Measurements from ENCODE around the gene HERC3. TPM values are rescaled to one million over a fixed set of nuclear protein-coding genes. Genes with fewer than 3 reads are reported as not detected.

Gene HERC3
- total and polyA plus RNA-seq, 3 donors from 2014 or later: 8.1 to 15.7 (median 14.6) TPM

DNA sequence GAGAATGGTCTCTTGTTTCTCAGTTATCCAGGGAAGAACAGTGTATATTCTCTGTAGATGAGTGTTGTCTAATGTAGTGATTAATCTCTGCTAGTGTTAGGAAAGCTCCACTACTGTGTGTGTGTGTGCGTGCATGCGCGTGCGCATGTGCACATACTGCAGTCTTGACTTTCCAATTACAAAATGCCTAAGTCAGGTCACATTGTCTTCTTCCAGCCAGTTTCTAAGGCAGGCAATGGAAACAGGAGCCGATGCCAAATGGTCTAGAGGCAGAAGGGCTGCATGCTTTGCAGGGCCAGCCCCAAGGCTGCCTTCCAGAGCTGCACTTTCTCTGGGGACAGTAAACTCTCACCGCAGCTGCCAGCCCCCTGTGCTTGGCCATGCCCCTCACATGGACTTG, 135.9 kb downstream of the HERC3 start:
- 72 to 94% methylated on average over 5 to 6 of the region's 6 CpGs for WGBS, 2 donors
- intact Hi-C loops (cut with DNase I; ENCODE audit: low total_unique reads): no loop called here
- Histone ChIP-seq H3K4me1 (no peaks in the 10 kb centered on the region), H3K36me3 (ENCODE audit: low read depth, missing control alignments) (no peaks in the 10 kb centered on the region), H3K9me3 (no peaks in the 10 kb centered on the region), H3K27ac (no peak overlapping the region), H3K27me3 (no peaks in the 10 kb centered on the region), H3K4me3 (no peak overlapping the region)
- TF ChIP-seq POLR2A (IDR thresholded peaks at IDR 0.05): no peak
- TF ChIP-seq, protein P1, sequence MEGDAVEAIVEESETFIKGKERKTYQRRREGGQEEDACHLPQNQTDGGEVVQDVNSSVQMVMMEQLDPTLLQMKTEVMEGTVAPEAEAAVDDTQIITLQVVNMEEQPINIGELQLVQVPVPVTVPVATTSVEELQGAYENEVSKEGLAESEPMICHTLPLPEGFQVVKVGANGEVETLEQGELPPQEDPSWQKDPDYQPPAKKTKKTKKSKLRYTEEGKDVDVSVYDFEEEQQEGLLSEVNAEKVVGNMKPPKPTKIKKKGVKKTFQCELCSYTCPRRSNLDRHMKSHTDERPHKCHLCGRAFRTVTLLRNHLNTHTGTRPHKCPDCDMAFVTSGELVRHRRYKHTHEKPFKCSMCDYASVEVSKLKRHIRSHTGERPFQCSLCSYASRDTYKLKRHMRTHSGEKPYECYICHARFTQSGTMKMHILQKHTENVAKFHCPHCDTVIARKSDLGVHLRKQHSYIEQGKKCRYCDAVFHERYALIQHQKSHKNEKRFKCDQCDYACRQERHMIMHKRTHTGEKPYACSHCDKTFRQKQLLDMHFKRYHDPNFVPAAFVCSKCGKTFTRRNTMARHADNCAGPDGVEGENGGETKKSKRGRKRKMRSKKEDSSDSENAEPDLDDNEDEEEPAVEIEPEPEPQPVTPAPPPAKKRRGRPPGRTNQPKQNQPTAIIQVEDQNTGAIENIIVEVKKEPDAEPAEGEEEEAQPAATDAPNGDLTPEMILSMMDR (IDR thresholded peaks at IDR 0.05): no peak
- DNase-seq: no peak

DNA sequence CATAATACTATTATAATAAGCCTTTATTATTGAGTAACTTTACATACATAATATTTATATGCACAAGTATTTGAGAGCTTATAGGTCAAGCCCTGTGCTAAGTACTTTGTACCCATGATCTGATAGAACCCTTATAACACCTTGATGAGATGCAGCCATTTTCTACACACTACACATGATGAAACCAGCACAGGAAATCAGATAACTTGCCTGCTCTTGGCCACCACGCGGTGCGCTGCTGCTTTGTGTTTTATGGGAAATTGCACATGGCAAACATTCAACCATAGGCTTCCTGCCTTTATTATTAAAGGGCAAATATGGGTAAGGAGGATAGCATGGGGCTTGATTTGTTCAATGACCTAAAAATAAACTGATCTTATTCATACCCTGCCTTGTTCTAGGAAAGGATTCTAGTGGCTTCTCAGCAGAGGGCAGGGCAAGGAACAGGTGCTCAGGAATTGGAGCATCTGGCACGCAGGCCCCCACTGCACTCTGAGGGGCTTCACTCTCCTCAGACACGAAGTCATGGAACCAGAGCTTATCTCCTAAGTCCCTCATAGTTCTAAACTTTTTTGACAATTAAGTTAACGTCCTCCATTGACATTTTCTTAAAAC, 137.0 kb downstream of the HERC3 start:
- no peak for DNase-seq
- H3K27me3 ChIP-seq: no peaks in the 10 kb centered on the region
- H3K4me3 ChIP-seq: no peak overlapping the region
- no peaks in the 10 kb centered on the region for H3K9me3 ChIP-seq
- TF ChIP-seq, protein P1 (IDR thresholded peaks at IDR 0.05): no peak
- TF ChIP-seq POLR2A (IDR thresholded peaks at IDR 0.05): no peak
- intact Hi-C loops (cut with DNase I; ENCODE audit: low total_unique reads): no loop called here
- 87 to 88% methylated on average over 6 of the region's 6 CpGs for WGBS, 2 donors
- H3K27ac ChIP-seq: no peak overlapping the region
- no peaks in the 10 kb centered on the region for H3K36me3 ChIP-seq (ENCODE audit: low read depth, missing control alignments)
- no peaks in the 10 kb centered on the region for H3K4me1 ChIP-seq

DNA sequence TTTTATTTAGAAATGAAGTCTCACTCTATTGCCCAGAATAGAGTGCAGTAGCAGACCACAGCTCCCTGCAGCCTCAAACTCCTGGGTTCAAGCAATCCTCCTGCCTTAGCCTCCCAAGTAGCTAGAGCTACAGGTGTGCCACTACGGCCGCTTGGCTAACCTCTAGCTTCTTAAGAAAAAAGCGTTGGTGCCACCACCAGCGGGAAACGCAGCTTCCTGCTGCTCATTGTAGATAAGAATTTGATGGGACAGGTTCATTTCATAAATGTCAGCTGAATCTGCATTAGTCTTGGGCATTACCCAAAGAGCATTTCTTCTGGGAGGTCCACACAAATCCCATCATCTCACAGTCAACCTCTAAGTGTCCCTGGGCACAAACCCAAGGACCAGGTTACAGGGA, 138.5 kb downstream of the HERC3 start:
- Histone ChIP-seq H3K9me3 (no peaks in the 10 kb centered on the region), H3K36me3 (ENCODE audit: low read depth, missing control alignments) (no peaks in the 10 kb centered on the region), H3K4me3 (no peak overlapping the region), H3K27ac (no peak overlapping the region), H3K27me3 (no peaks in the 10 kb centered on the region), H3K4me1 (peaks cover 3% of the 10 kb centered on the region)
- DNase-seq: no peak
- 90 to 93% methylated on average over 5 of the region's 5 CpGs for WGBS, 2 donors
- intact Hi-C loops (cut with DNase I; ENCODE audit: low total_unique reads): no loop called here
- TF ChIP-seq, protein P1 (IDR thresholded peaks at IDR 0.05): no peak
- TF ChIP-seq POLR2A (IDR thresholded peaks at IDR 0.05): no peak

DNA sequence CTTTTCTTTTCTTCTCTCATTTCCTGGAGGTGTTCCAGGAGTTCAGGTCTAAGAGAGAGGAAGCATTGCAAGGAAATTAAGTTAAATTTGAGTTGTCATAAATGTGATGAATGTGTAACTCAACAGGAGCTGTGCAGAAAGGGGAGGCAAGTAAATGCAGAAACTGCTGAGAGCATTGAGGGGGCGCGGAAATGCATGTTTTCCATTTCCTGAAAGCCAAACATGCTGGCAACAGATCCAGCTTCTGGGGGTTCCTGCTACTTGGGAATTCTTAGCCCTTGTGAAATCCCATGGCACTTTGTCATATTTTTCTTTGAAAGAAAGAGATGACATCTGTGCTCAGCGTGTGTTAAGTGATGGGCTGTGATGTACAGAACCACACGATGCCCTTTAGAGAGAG, 139.1 kb downstream of the HERC3 start:
- DNase-seq: no peak
- TF ChIP-seq, protein P1 (IDR thresholded peaks at IDR 0.05): no peak
- no peak for TF ChIP-seq POLR2A (IDR thresholded peaks at IDR 0.05)
- WGBS, 2 donors: 86 to 98% methylated on average over 4 of the region's 4 CpGs
- H3K36me3 ChIP-seq (ENCODE audit: low read depth, missing control alignments): no peaks in the 10 kb centered on the region
- no peak overlapping the region for H3K27ac ChIP-seq
- no peaks in the 10 kb centered on the region for H3K27me3 ChIP-seq
- H3K4me3 ChIP-seq: no peak overlapping the region
- no peaks in the 10 kb centered on the region for H3K9me3 ChIP-seq
- peaks cover 4% of the 10 kb centered on the region for H3K4me1 ChIP-seq
- intact Hi-C loops (cut with DNase I; ENCODE audit: low total_unique reads): no loop called here

DNA sequence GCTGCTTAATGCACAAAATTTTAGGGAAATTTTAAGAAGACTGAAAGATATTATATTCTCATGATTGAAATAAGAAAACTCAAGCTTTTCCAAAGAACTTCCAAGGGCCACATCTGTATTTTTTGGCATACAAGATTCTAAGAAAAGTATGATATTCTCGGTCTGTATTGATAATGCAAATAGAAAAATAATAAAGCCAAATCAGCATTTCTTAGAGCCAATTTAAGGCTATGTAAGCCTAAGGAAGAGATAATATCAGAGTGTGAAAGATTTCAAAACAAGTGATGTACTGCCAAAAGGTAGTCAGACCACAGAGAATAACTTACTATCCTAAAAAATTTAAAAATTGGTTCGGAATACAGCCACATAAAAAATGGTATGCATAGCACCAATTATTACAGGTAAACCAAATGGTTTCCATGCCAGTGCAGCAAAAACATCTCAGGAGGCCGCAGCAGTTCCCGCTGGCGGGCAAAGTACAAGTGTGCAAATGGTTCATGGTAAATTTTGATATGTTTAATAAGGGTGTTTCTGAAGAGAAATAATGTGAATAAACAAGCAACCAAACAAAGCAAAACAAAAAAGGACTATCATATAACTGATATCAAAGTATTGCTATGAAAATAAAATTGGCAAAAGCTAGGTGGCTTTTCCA, 140.6 kb downstream of the HERC3 start:
- no peaks in the 10 kb centered on the region for H3K27me3 ChIP-seq
- H3K4me3 ChIP-seq: no peak overlapping the region
- TF ChIP-seq POLR2A (IDR thresholded peaks at IDR 0.05): no peak
- TF ChIP-seq, protein P1 (IDR thresholded peaks at IDR 0.05): no peak
- 94 to 96% methylated on average over 5 of the region's 5 CpGs for WGBS, 2 donors
- peaks cover 17% of the 10 kb centered on the region for H3K4me1 ChIP-seq
- no peaks in the 10 kb centered on the region for H3K9me3 ChIP-seq
- no peak overlapping the region for H3K27ac ChIP-seq
- no peaks in the 10 kb centered on the region for H3K36me3 ChIP-seq (ENCODE audit: low read depth, missing control alignments)
- intact Hi-C loops (cut with DNase I; ENCODE audit: low total_unique reads): no loop called here
- DNase-seq: no peak

Data from testis (tissue), 3 donors.